Measurements from ENCODE around the gene RBM38. TPM values are rescaled to one million over a fixed set of nuclear protein-coding genes. Genes with fewer than 3 reads are reported as not detected.

The RBM38 gene
- total RNA-seq, 4 donors from 2014 or later = 6.2 to 13.3 (median 11.2) TPM

- TF ChIP-seq CTCF (IDR thresholded peaks at IDR 0.05) (no peak), POLR2A (IDR thresholded peaks at IDR 0.05) (no peak)
- WGBS, 2 donors = 41% methylated on average over 21 of the region's 25 CpGs
- no peak overlapping the region for H3K4me3 ChIP-seq (ENCODE audit: low read depth, poor library complexity, severe bottlenecking)
- peak in 1 of 2 donors; percentile 54 for DNase-seq (ENCODE audit: low spot score in 2 of 2)
- intact Hi-C loops (cut with DNase I; ENCODE audit: low total_unique reads) = no loop called here
These were observed 44.5 kb downstream of the RBM38 start for GRCh38 chr20:57435498-57436222.

GRCh38 chr20:57436223-57436545 lies 45.0 kb downstream of the RBM38 start:
- intact Hi-C loops (cut with DNase I; ENCODE audit: low total_unique reads) = no loop called here
- 87% methylated on average over 6 of the region's 6 CpGs for WGBS, 2 donors

GRCh38 chr20:57437267-57437666 lies 46.1 kb downstream of the RBM38 start:
- DNase-seq (ENCODE audit: low spot score in 2 of 2) = no peak
- no peak overlapping the region for H3K4me3 ChIP-seq (ENCODE audit: low read depth, poor library complexity, severe bottlenecking)
- WGBS, 2 donors = 82 to 84% methylated on average over 9 of the region's 9 CpGs
- no peak for TF ChIP-seq POLR2A (IDR thresholded peaks at IDR 0.05)
- no peak for TF ChIP-seq CTCF (IDR thresholded peaks at IDR 0.05)
- intact Hi-C loops (cut with DNase I; ENCODE audit: low total_unique reads) = no loop called here

More at GRCh38 chr20:57436223-57436545, 45.0 kb downstream of the RBM38 start:
- TF ChIP-seq CTCF (IDR thresholded peaks at IDR 0.05) = no peak
- DNase-seq (ENCODE audit: low spot score in 2 of 2) = no peak
- no peak overlapping the region for H3K4me3 ChIP-seq (ENCODE audit: low read depth, poor library complexity, severe bottlenecking)

GRCh38 chr20:57437672-57438330 lies 46.6 kb downstream of the RBM38 start:
- 76 to 79% methylated on average over 18 of the region's 18 CpGs for WGBS, 2 donors
- DNase-seq (ENCODE audit: low spot score in 2 of 2) = no peak
- intact Hi-C loops (cut with DNase I; ENCODE audit: low total_unique reads) = no loop called here
- no peak overlapping the region for H3K4me3 ChIP-seq (ENCODE audit: low read depth, poor library complexity, severe bottlenecking)
- TF ChIP-seq POLR2A (IDR thresholded peaks at IDR 0.05) (no peak), CTCF (IDR thresholded peaks at IDR 0.05) (no peak)

GRCh38 chr20:57438552-57438951 lies 47.4 kb downstream of the RBM38 start:
- no peak for DNase-seq (ENCODE audit: low spot score in 2 of 2)
- H3K4me3 ChIP-seq (ENCODE audit: low read depth, poor library complexity, severe bottlenecking) = no peak overlapping the region
- TF ChIP-seq CTCF (IDR thresholded peaks at IDR 0.05) (no peak), POLR2A (IDR thresholded peaks at IDR 0.05) (no peak)
- 43 to 60% methylated on average over 5 of the region's 5 CpGs for WGBS, 2 donors
- intact Hi-C loops (cut with DNase I; ENCODE audit: low total_unique reads) = no loop called here

Data from lower leg skin (tissue), 4 donors.